Tibial nerve (tissue), 4 donors: Measurements from ENCODE around the gene ATF7IP. TPM values are rescaled to one million over a fixed set of nuclear protein-coding genes. Genes with fewer than 3 reads are reported as not detected.

ENCODE experiments used
- DNase-seq, 2 donors: peaks; one replicate each; pipeline ENCODE4 v3.0.0-alpha.2; 2019; ENCODE audit warnings: low spot score in 2 of 2
- H3K27ac ChIP-seq, 4 donors: fragments of 200-600 bp; sonication (generic) in 3 of 4; one replicate each; pipeline ENCODE4 v1.5.1; 2017 to 2019; ENCODE audit warnings: mild to moderate bottlenecking in 1 of 4
- H3K27me3 ChIP-seq, 2 donors: fragments of 200-600 bp; sonication (generic) in 1 of 2; one replicate each; pipeline versions ENCODE4 v1.5.1 to v1.6.0; 2017 to 2019
- H3K36me3 ChIP-seq, 3 donors: fragments of 200-600 bp; sonication (generic); one replicate each; pipeline ENCODE4 v1.5.1; 2018 to 2019
- H3K4me1 ChIP-seq, 4 donors: fragments of 200-600 bp; sonication (generic) in 3 of 4; one replicate each; pipeline ENCODE4 v1.5.1; 2017 to 2019
- H3K4me3 ChIP-seq, 4 donors: fragments of 200-600 bp; sonication (generic) in 3 of 4; one replicate each; pipeline ENCODE4 v1.5.1; 2017 to 2019; ENCODE audit warnings: mild to moderate bottlenecking in 1 of 4, moderate library complexity in 1 of 4
- H3K9me3 ChIP-seq, 4 donors: fragments of 200-600 bp; sonication (generic) in 3 of 4; one replicate each; pipeline ENCODE4 v1.5.1; 2017 to 2019
- EP300 ChIP-seq, 2 donors: sonication (generic); formaldehyde crosslinking; IDR thresholded peaks; one replicate each; pipeline ENCODE4 v1.6.1; 2017; ENCODE audit warnings: antibody characterized with exemption in 2 of 2, mild to moderate bottlenecking in 1 of 2
- POLR2A ChIP-seq, 2 donors: fragments of 450-650 bp; IDR thresholded peaks; one replicate each; pipeline ENCODE4 v1.6.1; 2017; ENCODE audit warnings: antibody characterized with exemption in 2 of 2, mild to moderate bottlenecking in 2 of 2, moderate library complexity in 2 of 2
- WGBS, 2 donors: methylation state at CpG; one replicate each; pipeline ENCODE4 v1.1.5; 2018; 5-methylcytosine and 5-hydroxymethylcytosine counted together
- total RNA-seq, 4 donors: library from RNA; depleted of rRNA; stranded (reverse); fragments of >200 nt; gene quantifications; one replicate each; pipeline ENCODE4 v1.1.0, GENCODE V29; 2016
- TF ChIP-seq, protein P1 (sequence below), 5 experiments: fragments of 200-600 bp in 3 of 5; fragments of 450-650 bp in 2 of 5; sonication (generic) in 3 of 5; IDR thresholded peaks; one replicate each; pipeline ENCODE4 v1.5.1; 2016 to 2019; ENCODE audit warnings: antibody characterized with exemption in 5 of 5, mild to moderate bottlenecking in 3 of 5, moderate library complexity in 2 of 5

ATF7IP gene
- total RNA-seq, 4 donors from 2014 or later = 35.5 to 63.4 (median 48.2) TPM

DNA sequence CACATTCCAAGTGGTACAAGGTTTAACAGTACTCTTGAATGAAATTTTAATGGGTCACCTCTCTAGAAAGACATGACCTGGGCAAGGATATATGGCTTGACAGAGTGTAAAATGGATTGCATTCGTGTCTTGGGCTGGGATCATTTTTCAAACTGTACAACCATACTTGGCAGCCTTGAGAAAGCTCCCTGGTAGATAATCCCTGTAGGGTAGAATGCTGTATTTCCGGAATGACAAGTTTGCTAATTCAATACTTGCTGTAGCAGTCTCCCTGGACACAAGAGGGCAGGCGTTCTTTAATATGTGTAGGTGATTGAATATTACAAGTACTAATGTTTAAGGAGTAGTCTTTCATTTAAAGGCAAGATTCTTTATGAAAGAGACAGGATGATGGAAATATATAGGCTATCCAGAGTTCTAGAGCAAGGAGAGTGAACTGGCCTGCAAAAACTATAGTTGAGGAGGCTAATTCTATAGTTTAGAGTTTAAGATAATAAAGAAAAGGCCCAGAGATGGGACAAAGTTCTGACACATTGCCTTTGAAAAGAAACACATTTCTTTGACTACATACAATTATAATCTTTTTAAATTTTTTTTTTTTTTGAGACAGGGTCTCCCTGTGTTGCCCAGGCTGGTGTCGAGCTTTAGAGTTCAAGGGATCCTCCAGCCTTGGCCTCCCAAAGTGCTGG is 148.8 kb downstream of the ATF7IP start:
- Histone ChIP-seq H3K27me3 (no peaks in the 10 kb centered on the region), H3K4me1 (no peaks in the 10 kb centered on the region), H3K36me3 (peaks cover 0 to 3% (median 0%) of the 10 kb centered on the region in 3 donors), H3K9me3 (no peaks in the 10 kb centered on the region), H3K4me3 (no peak overlapping the region), H3K27ac (no peak overlapping the region)
- no peak for DNase-seq
- TF ChIP-seq, protein P1, sequence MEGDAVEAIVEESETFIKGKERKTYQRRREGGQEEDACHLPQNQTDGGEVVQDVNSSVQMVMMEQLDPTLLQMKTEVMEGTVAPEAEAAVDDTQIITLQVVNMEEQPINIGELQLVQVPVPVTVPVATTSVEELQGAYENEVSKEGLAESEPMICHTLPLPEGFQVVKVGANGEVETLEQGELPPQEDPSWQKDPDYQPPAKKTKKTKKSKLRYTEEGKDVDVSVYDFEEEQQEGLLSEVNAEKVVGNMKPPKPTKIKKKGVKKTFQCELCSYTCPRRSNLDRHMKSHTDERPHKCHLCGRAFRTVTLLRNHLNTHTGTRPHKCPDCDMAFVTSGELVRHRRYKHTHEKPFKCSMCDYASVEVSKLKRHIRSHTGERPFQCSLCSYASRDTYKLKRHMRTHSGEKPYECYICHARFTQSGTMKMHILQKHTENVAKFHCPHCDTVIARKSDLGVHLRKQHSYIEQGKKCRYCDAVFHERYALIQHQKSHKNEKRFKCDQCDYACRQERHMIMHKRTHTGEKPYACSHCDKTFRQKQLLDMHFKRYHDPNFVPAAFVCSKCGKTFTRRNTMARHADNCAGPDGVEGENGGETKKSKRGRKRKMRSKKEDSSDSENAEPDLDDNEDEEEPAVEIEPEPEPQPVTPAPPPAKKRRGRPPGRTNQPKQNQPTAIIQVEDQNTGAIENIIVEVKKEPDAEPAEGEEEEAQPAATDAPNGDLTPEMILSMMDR (IDR thresholded peaks at IDR 0.05) = peak in 1 of 5 experiments; percentile 20
- TF ChIP-seq EP300 (IDR thresholded peaks at IDR 0.05) = no peak
- no peak for TF ChIP-seq POLR2A (IDR thresholded peaks at IDR 0.05)
- 59 to 62% methylated on average over 4 of the region's 4 CpGs for WGBS, 2 donors

DNA sequence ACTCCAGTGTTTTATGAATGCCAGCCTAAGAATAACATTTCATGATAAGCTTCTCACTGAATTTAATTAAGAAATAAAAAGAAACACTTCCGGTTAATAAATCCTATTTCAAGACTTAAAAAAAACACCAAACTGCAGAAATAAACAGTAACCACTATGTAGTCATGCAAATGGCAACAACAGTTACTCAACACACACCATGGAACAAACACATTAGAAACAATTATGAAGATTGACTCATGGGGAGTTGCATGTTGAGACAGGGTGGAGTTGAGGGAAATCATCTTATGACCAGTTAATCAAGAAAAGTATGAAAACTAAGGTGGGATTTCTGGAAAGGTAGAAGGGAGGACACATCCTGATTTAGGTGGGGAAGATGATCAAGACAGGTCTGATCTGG is 149.5 kb downstream of the ATF7IP start:
- peaks cover 0 to 4% (median 0%) of the 10 kb centered on the region in 4 donors for H3K9me3 ChIP-seq
- TF ChIP-seq, protein P1 (IDR thresholded peaks at IDR 0.05) = no peak
- TF ChIP-seq POLR2A (IDR thresholded peaks at IDR 0.05) (no peak), EP300 (IDR thresholded peaks at IDR 0.05) (no peak)
- WGBS, 2 donors = 87 to 92% methylated on average over 1 of the region's 1 CpG
- no peaks in the 10 kb centered on the region for H3K4me1 ChIP-seq
- no peaks in the 10 kb centered on the region for H3K27me3 ChIP-seq
- peaks cover 0 to 8% (median 0%) of the 10 kb centered on the region in 3 donors for H3K36me3 ChIP-seq
- DNase-seq = no peak
- H3K4me3 ChIP-seq = no peak overlapping the region
- no peak overlapping the region for H3K27ac ChIP-seq

DNA sequence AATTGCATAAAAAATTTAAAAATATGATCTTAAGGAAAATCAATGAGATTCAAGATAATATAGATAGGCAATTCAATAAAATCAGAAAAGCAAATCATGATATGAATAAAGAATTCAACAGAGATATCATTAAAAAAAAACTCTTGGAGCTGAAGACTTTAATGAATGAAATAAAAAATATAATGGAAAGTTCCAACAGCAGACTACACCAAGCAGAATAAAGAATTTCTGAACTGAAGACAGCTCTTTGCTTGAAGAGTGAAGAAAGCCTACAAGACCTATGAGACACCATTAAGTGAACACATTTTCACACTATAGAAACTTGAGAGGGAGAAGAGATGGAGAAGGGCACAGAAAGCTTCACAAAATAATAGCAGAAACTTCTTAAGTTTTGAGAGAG is 156.3 kb downstream of the ATF7IP start:
- Histone ChIP-seq H3K9me3 (peaks cover 0 to 70% (median 18%) of the 10 kb centered on the region in 4 donors), H3K36me3 (peaks cover 0 to 18% (median 0%) of the 10 kb centered on the region in 3 donors), H3K4me3 (no peak overlapping the region), H3K27ac (no peak overlapping the region), H3K4me1 (no peaks in the 10 kb centered on the region), H3K27me3 (no peaks in the 10 kb centered on the region)
- TF ChIP-seq POLR2A (IDR thresholded peaks at IDR 0.05) (no peak), EP300 (IDR thresholded peaks at IDR 0.05) (no peak)
- TF ChIP-seq, protein P1 (IDR thresholded peaks at IDR 0.05) = no peak
- no peak for DNase-seq

DNA sequence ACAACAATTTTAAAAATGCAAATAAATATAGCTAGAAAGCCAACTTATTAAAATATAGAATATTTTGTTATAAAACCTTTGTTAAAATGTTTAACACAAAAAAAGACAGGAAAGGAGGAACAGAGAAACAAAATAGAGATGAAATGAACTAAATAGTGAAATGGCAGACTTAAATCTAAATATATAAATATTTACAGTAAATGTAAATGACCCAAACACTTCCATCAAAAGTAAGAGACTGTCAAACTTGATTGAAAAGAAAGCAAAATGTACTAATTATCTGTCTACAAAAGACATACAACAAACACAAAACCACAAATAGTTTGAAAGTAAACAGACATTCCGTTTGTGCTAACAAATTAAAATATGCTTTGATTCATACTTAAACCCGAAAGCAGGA is 160.5 kb downstream of the ATF7IP start:
- Histone ChIP-seq H3K9me3 (peaks cover 0 to 56% (median 18%) of the 10 kb centered on the region in 4 donors), H3K27me3 (no peaks in the 10 kb centered on the region), H3K27ac (no peak overlapping the region), H3K36me3 (peaks cover 0 to 12% (median 0%) of the 10 kb centered on the region in 3 donors), H3K4me1 (no peaks in the 10 kb centered on the region), H3K4me3 (no peak overlapping the region)
- DNase-seq = no peak
- 97 to 98% methylated on average over 2 of the region's 2 CpGs for whole genome bisulfite sequencing, 2 donors
- TF ChIP-seq, protein P1 (IDR thresholded peaks at IDR 0.05) = no peak
- TF ChIP-seq POLR2A (IDR thresholded peaks at IDR 0.05) (no peak), EP300 (IDR thresholded peaks at IDR 0.05) (no peak)

DNA sequence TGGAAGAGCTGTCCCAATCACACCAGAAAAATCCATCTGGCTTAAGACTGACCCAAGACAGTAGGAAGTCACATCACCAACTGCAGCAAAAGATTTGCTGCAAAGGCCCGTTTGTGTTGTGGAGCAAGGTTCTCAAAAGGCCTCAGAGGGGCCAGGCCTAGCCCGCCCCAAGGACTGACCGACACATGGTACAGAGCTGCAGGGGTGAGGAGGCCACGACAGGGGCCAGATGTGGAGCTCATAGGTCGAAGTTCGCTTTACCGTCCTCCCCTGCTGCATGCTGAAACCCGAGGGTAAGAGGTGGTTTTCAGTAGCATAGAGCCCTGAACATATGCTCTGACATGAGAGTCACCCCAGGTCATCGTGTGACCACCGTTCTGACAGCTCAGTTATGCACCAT is 166.7 kb downstream of the ATF7IP start:
- no peak for DNase-seq
- no peak overlapping the region for H3K4me3 ChIP-seq
- no peak overlapping the region for H3K27ac ChIP-seq
- no peaks in the 10 kb centered on the region for H3K27me3 ChIP-seq
- no peaks in the 10 kb centered on the region for H3K9me3 ChIP-seq
- WGBS, 2 donors = 73 to 93% methylated on average over 10 of the region's 10 CpGs
- H3K36me3 ChIP-seq = peaks cover 0 to 15% (median 0%) of the 10 kb centered on the region in 3 donors
- TF ChIP-seq POLR2A (IDR thresholded peaks at IDR 0.05) = no peak
- no peak for TF ChIP-seq EP300 (IDR thresholded peaks at IDR 0.05)
- TF ChIP-seq, protein P1 (IDR thresholded peaks at IDR 0.05) = no peak
- H3K4me1 ChIP-seq = no peaks in the 10 kb centered on the region
